ENCODE measurements around the gene DGKQ.

DNA sequence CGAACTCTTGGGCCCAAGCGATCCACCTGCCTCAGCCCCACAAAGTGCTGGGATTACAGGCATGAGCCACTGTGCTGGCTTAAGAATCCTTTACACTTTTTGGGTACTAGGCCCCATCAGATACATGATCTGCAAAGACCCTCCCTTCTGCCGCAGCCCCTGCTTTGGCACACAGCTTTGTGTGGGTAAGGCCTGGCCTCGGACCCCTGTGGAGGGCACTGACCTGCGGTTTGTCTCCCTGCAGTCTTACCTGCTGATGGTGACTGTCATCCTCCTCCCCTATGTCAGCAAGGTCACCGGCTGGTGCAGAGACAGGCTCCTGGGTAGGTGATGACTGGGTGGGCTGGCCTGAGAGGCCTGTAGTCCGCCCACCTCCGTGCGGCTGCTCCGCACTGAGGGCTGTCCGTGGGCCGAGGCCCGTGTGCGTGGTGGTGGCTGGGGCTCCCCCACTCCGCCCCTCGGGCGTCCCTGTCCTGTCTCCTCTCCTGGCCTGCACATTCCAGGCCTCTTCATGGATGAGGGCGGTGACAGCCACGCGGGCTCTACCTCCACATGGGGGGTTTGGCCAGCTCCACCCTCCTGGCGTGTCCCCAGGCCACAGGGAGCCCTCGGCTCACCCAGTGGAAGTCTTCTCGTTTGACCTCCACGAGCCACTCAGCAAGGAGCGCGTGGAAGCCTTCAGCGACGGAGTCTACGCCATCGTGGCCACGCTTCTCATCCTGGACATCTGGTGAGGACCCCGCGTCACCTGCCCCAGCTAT lies 18.0 kb downstream of the DGKQ start:
- TF ChIP-seq CTCF (IDR thresholded peaks at IDR 0.05) (no peak), POLR2A (IDR thresholded peaks at IDR 0.05) (no peak)
